GM21786 (cell line): ENCODE results near the gene ARSD.
"Not testable (repeated sequence)": the region's sequence is repeated elsewhere in the genome, so short reads cannot be mapped to it uniquely, and the experiment has no call there.

ENCODE experiments used
- ATAC-seq: cut with Tn5 transposase; IDR thresholded peaks from one replicate; pipeline ENCODE4 v1.9.1; 2021; ENCODE audit not compliant: unreplicated experiment

ARSD gene

GRCh38 chrX:2897690-2898623 is 31.2 kb downstream of the ARSD start:
- peak; percentile 73 for ATAC-seq

DNA sequence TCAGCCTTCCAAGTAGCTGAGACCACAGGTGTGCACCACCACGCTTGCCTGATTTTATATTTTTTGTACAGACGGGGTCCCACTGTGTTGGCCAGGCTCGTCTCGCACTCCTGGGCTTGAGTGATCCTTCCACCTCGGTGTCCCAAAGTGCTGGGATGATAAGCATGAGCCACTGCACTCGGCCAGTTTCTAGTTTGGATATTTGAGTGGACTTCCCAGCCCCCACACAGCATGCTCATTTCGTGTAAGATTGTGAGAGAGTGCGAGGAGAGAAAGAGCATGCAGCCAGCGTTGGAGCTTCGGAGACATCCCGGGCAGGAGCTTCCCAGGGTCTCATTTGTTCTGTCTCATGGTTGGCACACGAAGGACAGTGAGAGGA is 31.8 kb downstream of the ARSD start:
- no peak for ATAC-seq

GRCh38 chrX:2894885-2895292 is 34.2 kb downstream of the ARSD start:
- ATAC-seq = no peak

- ATAC-seq = no peak
Observed at GRCh38 chrX:2892816-2893215, 36.3 kb downstream of the ARSD start.

DNA sequence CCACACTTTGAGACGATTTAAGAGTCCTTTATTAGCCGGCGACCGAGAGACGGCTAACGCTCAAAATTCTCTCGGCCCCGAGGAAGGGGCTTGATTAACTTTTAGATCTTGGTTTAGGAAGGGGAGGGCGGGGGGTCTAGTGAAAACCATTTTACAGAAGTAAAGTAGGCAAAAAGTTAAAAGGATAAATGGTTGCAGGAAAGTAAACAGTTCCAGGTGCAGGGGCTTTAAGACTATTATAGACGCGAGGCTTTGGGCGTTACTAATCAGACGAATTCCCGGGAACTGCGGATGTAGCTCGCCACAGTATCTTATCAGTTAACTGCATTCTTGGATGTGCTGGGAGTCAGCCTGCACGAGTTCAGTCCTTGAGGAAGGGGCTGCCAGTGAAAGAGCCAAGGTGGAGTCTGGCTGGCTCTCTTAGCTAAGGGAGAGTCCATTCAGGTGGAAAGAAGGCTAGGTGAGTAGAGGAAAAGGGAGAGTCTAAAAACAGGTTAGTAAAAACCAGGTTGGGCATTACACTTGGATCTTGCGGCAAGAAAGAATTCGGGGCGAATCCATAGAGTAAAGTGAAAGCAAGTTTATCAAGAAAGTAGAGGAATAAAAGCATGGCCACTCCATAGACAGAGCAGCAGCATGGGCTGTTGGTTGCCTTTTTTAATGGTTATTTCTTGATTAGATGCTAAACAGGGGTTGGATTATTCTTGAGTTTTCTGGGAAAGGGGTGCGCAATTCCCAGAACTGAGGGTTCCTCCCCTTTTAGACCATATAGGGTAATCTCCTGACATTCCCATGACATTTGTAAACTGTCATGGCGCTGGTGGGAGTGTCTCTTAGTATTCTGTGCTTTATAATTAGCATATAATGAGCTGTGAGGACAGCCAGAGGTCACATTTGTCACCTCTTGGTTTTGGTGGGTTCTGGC is 38.3 kb downstream of the ARSD start:
- ATAC-seq = not testable (repeated sequence)

DNA sequence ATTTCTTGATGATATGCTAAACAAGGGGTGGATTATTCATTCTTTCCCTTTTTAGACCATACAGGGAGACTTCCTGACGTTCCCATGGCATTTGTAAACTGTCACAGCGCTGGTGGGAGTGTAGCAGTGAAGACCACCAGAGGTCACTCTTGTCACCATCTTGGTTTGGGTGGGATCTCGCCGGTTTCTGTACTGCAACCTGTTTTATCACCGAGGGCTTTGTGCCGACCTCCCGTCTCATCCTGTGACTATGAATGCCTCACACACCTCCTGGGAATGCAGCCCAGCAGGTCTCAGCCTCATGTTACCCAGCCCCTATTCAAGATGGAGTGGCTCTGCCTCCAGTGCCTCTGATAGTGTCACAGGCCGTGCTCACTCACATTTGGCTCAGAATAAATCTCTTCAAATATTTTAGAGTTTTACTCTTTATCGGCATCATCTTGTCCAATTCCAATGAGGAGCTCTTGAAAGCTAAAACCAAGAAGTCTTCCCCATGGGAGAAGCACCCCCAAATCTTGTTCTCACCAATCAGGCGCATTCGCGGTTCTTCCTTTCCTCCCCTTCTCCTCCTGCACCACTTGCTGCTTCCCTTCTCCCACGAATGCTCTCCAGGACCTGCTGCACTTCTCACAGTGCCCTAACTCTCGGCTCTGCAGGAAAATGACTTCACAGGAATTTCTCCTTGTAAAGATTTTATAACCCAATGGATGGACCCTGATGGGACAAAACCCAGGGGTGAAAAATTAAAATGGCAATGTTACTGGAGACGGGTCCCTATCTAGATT is 39.2 kb downstream of the ARSD start:
- peak; percentile 49 for ATAC-seq

DNA sequence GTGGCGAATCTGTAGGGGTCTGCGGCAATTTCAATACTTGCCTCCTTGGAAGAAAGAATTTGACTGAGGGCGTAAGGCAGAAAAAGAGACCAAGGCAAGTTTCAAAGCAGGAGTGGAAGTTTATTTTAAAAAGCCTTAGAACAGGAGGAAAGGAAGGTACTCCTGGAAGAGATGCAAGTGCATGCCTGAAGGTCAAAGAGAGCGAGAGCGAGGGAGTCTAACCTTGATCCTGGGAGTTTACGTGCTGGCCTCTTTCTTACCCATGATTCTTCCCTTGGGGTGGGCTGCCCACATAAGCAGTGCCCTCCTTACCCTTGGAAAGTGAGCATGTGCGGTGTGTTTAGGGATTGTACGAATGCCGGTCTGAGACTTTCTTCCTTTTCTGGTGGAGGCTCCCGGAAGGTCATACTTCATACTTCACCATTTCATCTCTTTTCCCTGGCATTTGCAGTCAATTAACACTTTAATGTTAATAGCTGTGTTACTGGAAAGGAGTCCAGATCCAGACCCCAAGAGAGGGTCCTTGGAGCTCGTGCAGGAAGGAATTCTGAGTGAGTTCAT is 40.0 kb downstream of the ARSD start:
- ATAC-seq = peak; percentile 16

DNA sequence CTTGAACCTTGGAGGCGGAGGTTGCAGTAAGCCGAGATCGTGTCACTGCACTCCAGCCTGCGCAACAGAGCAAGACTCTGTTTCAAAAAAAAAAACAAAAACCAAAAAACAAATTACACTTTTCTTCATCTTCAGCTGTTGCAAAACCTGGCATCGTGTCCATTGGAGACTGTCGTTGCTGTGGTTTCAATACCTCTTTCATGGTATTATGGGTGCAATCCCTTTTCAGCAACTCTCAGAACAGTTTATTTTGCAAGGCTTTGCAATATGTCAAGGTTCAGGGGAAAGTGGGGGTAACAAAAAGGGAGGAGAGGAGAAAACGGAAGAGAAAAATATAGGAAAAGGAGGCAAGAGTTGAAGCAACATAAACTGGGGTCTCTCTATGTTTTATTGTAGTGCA is 40.8 kb downstream of the ARSD start:
- ATAC-seq = no peak

DNA sequence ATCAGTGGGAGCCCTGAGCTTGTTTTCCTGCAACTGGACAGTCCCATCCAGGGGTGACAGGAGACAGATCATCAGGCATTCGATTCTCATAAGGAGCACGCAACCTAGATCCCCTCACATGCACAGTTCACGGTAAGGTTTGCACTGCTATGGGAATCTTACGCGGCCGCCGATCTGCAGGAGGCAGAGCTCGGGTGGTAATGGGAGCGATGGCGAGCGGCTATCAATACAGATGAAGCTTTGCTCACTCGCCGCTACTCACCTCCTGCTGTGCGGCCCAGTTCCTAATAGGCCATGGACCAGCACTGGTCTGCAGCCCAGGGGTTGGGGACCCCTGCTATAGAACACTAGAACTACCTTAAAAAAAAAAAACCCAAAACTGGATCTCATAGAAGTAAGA is 45.4 kb downstream of the ARSD start:
- ATAC-seq = no peak

DNA sequence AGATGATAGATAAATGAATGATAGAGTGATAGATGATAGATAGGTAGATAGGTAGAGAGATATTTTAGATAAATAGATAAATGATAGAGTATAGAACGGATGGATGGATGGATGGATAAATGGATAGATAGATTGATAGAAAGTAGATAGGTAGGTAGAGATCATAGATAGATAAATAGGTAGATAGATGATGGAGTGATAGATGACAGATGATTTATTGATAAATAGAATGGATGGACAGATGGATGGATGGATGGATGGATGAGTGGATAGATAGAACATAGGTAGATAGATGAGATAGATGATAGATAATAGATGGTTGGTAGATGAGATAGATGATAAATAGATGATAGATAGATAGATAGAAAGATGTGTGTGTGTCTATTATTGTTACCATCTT is 49.5 kb downstream of the ARSD start:
- no peak for ATAC-seq

GRCh38 chrX:2878563-2878962 is 50.6 kb downstream of the ARSD start:
- no peak for ATAC-seq

DNA sequence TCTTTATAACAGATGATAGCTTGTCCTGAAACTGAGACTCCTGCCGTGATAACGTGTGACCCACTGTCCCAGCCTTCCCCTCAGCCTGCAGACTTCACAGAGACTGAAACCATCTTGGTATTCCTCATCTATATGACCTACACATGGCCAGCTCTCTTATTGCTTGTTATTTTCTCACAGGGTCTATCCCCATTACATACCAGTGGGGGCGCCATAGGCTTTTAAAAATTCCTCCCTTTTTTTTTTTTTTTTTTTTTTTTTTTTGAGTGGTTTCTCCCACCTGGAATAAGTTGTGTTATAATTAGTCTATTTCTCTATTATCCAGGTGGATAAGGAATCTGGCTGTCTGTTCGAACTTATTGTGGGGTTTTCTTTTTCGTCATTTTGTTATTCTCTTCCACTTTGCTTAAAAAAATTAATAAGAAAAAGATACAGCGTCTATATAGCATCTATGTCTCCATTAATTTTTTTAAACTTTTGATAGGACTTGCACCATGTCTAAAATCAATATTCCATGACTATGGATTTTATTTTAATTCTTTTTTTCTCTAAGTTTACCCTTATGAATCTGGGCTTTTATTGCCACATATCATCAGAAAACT is 53.2 kb downstream of the ARSD start:
- ATAC-seq = no peak

- ATAC-seq = no peak
Observed at GRCh38 chrX:2875136-2875481, 54.0 kb downstream of the ARSD start.

DNA sequence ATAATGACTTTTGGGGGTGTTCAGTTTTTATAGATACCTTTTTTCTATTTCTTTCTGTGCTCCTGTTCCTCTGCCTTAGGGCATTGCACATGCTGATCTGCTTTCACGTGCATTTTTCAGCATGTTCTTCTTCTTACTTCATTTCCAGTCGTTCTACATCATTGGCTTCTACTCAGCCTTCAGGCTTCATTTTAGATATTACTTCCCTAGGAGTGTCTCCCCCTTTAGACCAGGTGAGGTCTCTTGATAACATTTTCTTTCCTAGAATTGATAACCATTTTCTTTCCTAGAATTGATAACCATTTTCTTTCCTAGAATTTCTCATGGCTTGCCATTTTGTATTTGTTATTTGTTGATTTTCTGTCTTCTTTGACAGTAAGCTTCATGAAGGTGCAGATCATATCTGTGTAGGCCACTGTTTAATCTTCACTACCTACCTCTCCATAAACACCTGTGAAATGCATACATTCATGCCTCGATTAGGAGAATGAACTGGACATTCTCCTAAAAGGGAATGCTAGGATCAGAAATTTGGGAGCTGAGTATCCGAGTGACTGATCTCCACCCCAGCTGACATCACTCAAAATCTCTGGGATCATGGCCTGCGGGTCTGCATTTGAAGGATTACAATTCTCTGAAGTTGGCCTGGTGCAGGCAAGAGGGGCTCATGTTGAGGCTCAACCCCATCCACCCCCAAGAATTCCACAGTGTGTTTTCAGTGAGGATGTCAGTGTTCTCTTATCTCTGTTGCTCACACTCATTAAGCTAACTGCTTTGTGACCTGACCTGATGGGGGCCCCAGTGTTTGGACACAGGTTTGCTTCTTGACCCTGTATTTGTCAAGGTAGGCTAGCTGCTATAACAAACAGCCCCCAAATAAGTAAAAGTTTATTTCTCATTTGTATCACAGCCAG is 54.7 kb downstream of the ARSD start:
- ATAC-seq = no peak

GRCh38 chrX:2872671-2873277 is 56.4 kb downstream of the ARSD start:
- ATAC-seq = no peak

DNA sequence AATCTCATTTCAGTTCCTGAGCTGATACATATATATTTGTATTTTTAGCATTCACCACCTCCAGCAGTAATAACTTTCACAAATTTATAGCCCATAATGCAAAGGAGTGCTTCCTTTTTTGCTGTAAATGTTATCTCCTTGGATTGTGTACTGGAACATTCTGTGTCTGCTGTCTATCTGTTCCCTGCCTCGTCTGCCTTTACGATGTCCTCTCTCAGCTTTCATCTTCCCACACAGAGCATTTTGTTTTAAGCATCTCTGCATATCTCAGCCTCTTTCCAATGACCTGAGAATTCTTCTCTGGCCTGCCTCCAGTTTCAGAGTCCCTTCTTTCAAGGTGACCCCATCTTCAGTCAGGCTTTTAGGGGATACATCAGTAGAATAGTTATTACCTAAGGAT is 57.3 kb downstream of the ARSD start:
- no peak for ATAC-seq

DNA sequence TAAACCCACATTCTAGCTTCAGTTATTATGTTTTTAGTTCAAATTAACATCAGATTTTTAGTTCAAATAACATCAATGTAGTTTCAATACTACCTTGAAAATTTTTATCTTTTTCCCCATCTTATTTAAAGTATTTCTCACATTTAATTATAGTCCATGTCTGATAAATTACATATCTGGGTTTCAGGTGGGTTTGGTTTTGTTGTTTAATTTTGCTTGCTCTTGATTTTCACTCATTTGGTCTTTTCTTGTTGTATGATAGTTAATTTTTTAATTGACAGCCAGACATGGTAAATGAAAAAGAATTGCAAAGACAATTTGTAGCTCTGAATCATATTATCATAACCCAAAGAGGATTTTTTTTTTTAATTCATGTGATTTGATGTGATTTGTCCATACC is 58.5 kb downstream of the ARSD start:
- no peak for ATAC-seq

DNA sequence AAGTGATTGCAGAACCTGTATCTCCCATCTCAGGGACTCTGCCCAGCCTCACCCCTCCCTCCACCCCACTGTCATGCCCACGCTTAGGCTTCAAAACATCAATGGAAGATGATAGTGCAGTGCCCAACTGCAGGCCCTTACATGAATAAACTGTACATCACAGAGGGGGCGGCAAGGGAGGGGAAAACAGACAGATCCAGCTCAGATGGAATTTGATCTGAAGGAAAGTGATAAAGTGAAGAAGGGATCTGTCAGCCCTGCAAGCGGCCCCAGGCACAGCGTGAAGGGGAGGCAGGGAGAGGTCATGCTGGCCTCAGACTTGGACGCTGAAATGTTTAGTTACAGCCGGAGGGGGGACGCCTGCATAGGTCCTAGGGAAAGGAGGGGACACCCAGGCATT is 61.9 kb downstream of the ARSD start:
- ATAC-seq = no peak

DNA sequence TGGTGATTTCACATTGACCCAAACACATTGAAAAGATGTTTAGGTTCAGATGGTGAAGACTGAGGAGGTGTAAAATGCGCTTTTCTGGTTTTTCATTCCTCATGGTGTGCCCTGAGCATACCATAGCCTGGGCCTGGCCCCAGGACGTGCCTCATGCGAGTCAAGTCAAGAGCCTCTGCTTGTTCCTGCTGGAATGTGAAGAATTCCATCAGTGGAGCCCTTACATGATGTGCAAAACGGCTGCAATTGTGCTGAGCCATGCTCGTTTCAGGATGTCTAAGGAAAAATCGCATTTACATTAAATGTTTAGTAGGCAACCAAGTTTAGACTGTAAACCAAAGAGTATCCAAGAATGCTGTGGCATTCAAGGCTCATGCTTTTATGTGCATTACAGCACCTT is 65.5 kb downstream of the ARSD start:
- no peak for ATAC-seq
